Left lung (tissue), 10 donors: Measurements from ENCODE around the gene GRM7. TPM values are rescaled to one million over a fixed set of nuclear protein-coding genes. Genes with fewer than 3 reads are reported as not detected.

Experiments
- ATAC-seq: fragments of 200-7000 bp; cut with Tn5 transposase; one replicate; pipeline ENCODE4 v1.9.1; 2020; ENCODE audit warnings: moderate library complexity
- DNase-seq, 4 donors: peaks; one replicate each; pipeline ENCODE4 v3.0.0-alpha.2; 2013 to 2020
- H3K27ac ChIP-seq, 2 donors: fragments of 200-600 bp; sonication (generic) in 1 of 2; one replicate each; pipeline versions ENCODE4 v1.5.0 to v1.8.0; 2020 to 2021
- H3K27me3 ChIP-seq, 2 donors: fragments of 200-600 bp; sonication (generic) in 1 of 2; one replicate each; pipeline versions ENCODE4 v1.5.0 to v1.8.0; 2020 to 2021
- H3K36me3 ChIP-seq, 2 donors: fragments of 200-600 bp; sonication (generic) in 1 of 2; one replicate each; pipeline versions ENCODE4 v1.5.0 to v1.8.0; 2020 to 2021
- H3K4me1 ChIP-seq, 2 donors: fragments of 200-600 bp; one replicate each; pipeline ENCODE4 v1.8.0; 2021
- H3K4me3 ChIP-seq, 2 donors: fragments of 200-600 bp; sonication (generic) in 1 of 2; one replicate each; pipeline versions ENCODE4 v1.5.0 to v1.8.0; 2020 to 2021; ENCODE audit warnings: mild to moderate bottlenecking in 1 of 2
- H3K9me3 ChIP-seq, 2 donors: fragments of 200-600 bp; sonication (generic) in 1 of 2; one replicate each; pipeline versions ENCODE4 v1.5.0 to v1.8.0; 2020 to 2021
- intact Hi-C, 2 donors: fragments of 100-400 bp; cut with DNase I; formaldehyde crosslinking; loops; one replicate each; pipeline versions ENCODE4 v1.11.2 to v1.14.2; 2022
- polyA plus RNA-seq, 6 donors: library from polyadenylated mRNA; unstranded; fragments of 120-200 nt; gene quantifications; one replicate each; pipeline ENCODE4 v1.2.1, GENCODE V29; 2013; ENCODE audit not compliant: insufficient read length in 6 of 6
- total RNA-seq, 2 donors: library from RNA; stranded (reverse); fragmentation: NEBNext Ultra II Directional; extraction: Animal tissue kit (Norgen Biotek cat#: 25700); gene quantifications; one replicate each; pipeline ENCODE4 v1.2.1, GENCODE V29; 2021
- TF ChIP-seq, protein P1 (sequence below), 2 donors: fragments of 200-600 bp; sonication (generic) in 1 of 2; IDR thresholded peaks; one replicate each; pipeline versions ENCODE4 v1.5.0 to v1.8.0; 2021; ENCODE audit warnings: antibody characterized with exemption in 2 of 2
- donor health status: DM: no; HTN: yes; CAD: no.
- donor health status: DM: no; HTN: no; CAD: no.

Gene GRM7
- total and polyA plus RNA-seq, 8 donors = 0.04 to 0.72 (median 0.27) TPM

DNA sequence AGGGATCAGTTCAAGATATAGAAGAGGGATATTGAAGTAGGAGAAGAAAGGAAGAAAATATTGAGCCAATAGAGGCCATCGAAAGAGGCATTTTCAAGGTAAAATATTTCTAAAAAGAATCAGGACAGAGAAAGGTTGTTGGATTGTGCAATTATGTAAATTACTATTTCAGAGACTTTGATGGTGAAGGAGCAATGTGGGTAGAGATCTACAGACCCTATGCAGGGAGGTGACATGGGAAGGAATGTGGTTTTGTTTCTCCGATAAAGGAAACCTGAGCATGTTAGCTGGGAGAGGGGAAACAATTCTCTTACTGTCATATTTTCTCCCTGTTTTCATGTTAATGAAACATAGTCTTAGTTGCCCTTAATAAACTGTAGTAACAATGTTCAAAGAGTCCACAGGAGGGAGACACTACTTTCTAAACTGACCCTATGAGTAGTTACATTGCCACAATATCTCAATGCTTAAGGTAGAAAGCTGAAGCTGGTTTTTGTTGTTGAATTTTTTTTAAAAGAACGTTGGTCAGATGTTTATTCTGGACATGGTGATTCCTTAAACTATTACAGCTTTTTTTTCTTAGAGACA lies 133.3 kb downstream of the GRM7 start:
- ATAC-seq (no peak), DNase-seq (peak in 1 of 4 donors; percentile 1)
- Histone ChIP-seq H3K4me1 (no peaks in the 10 kb centered on the region), H3K36me3 (no peaks in the 10 kb centered on the region), H3K9me3 (peaks cover 0 to 11% of the 10 kb centered on the region in 2 donors), H3K27me3 (no peaks in the 10 kb centered on the region), H3K27ac (no peak overlapping the region), H3K4me3 (no peak overlapping the region)
- intact Hi-C loops = no loop called here
- TF ChIP-seq, protein P1, sequence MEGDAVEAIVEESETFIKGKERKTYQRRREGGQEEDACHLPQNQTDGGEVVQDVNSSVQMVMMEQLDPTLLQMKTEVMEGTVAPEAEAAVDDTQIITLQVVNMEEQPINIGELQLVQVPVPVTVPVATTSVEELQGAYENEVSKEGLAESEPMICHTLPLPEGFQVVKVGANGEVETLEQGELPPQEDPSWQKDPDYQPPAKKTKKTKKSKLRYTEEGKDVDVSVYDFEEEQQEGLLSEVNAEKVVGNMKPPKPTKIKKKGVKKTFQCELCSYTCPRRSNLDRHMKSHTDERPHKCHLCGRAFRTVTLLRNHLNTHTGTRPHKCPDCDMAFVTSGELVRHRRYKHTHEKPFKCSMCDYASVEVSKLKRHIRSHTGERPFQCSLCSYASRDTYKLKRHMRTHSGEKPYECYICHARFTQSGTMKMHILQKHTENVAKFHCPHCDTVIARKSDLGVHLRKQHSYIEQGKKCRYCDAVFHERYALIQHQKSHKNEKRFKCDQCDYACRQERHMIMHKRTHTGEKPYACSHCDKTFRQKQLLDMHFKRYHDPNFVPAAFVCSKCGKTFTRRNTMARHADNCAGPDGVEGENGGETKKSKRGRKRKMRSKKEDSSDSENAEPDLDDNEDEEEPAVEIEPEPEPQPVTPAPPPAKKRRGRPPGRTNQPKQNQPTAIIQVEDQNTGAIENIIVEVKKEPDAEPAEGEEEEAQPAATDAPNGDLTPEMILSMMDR (IDR thresholded peaks at IDR 0.05) = peak in 1 of 2 donors; percentile 26

DNA sequence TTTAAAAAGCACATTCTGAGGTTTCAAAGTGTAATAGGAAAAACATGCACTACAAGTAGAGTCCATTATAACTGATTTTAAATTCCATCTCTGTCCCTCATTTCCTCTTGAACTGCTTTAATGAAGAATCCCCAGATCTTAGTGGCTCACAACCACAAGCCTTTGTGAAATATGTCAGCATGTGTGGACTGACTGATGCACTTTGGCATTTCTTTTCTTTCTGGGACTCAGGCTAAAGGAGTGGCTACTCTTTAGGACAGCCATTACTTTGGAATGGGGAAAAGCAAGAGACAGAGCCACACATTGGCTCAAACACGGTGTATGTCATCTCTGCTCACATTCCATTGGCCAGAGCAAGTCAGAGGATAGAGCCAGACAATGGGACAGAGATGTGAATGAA lies 139.6 kb downstream of the GRM7 start:
- TF ChIP-seq, protein P1 (IDR thresholded peaks at IDR 0.05) = no peak
- H3K27ac ChIP-seq = no peak overlapping the region

DNA sequence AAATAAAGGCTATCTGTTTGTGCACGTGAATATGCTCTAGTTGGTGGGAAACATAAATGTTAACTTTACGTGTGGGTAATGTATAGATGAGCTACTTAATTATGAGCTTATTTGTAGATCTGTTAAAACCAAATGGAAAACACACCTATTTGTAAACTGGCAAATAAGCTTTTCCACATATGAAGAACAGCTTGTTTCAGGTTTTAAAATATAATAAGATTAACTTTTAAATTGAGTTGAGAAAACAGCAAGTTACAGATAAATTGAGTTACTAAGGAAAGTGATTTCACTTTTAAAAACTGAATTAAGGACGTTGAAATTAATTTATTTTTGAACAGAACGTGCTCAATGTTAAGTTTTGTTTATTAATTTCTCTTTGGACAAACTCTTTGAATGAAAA lies 140.5 kb downstream of the GRM7 start:
- Histone ChIP-seq H3K36me3 (no peaks in the 10 kb centered on the region), H3K27me3 (no peaks in the 10 kb centered on the region), H3K4me3 (no peak overlapping the region), H3K4me1 (no peaks in the 10 kb centered on the region), H3K27ac (no peak overlapping the region), H3K9me3 (peaks cover 0 to 20% of the 10 kb centered on the region in 2 donors)
- intact Hi-C loops = no loop called here
- TF ChIP-seq, protein P1 (IDR thresholded peaks at IDR 0.05) = no peak
- ATAC-seq (no peak), DNase-seq (no peak)

More for the DNA sequence above, 139.6 kb downstream of the GRM7 start:
- Histone ChIP-seq H3K9me3 (peaks cover 0 to 20% of the 10 kb centered on the region in 2 donors), H3K36me3 (no peaks in the 10 kb centered on the region), H3K27me3 (no peaks in the 10 kb centered on the region), H3K4me1 (no peaks in the 10 kb centered on the region), H3K4me3 (no peak overlapping the region)
- no peak for DNase-seq
- no peak for ATAC-seq
- intact Hi-C loops = no loop called here

DNA sequence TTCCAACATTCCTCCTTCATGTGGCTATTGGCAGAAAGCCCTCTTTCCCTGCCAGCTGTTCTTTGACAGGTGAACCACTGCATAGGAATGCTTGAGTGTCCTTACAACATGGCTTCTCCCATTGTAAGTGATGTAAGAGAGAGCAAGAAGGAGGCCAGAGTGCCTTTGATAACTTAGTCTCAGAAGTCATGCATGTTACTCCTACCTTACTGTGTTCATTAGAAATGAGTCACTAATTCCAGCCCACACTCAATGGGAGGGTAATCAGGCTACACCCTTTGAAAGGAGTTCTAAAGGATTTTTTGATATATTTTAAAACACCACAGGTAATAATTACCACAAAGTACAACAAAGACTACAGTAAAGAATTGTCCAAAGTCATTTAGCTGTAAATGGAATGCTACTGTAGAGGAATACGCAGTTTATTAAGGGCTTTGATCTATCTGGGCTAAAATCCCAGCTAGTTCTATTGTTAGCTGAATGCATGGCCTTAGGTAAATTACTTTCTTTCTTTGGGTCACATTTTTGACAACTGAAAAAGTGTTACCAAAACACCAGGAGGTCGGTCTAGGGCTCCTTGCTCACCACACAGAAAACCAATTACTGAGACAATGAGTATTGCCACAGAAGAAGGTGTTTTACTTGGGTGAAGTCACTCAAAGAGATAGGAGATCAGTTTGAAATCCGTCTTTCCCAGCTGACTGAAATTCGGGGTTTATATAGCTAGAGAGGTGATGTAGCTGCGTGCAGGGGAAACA lies 154.9 kb downstream of the GRM7 start:
- DNase-seq (no peak), ATAC-seq (peak; percentile 90)
- intact Hi-C loops = no loop called here
- Histone ChIP-seq H3K9me3 (peaks cover 0 to 8% of the 10 kb centered on the region in 2 donors), H3K4me3 (no peak overlapping the region), H3K27ac (no peak overlapping the region), H3K36me3 (no peaks in the 10 kb centered on the region), H3K4me1 (no peaks in the 10 kb centered on the region), H3K27me3 (no peaks in the 10 kb centered on the region)
- TF ChIP-seq, protein P1 (IDR thresholded peaks at IDR 0.05) = no peak

DNA sequence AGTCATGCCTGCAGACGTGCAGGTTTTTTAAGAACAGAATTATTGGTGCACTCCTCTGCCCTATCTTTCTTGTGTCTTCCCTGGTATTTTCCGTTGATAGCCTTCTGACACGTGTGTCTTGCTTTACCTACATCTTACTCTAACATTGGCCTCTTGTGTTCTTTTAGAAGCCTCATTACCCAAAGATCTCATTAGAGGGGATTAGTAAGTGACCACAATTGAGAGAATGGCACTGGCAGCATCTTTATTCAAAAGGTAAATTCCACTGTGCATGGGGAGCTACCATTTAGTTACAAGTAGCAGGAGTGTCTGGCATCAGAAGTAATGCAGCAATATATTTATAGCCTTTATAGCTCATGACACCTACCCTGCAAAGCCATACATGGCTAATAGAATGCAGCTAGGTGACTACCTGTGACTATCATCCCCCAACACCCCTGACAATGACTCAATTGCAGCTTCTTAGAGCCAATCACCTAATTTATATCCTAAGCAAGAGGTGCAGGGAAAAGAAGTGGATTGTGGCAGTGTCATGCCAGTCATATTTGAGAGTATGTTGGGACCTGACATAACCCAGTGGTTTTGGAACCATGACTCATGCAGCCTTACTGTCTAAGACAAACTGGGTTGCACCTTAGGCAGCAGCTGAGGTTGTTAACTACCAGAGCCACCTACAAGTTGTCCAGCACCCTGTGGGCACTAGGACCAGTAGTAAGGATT lies 164.8 kb downstream of the GRM7 start:
- no peaks in the 10 kb centered on the region for H3K36me3 ChIP-seq
- no peaks in the 10 kb centered on the region for H3K9me3 ChIP-seq
- H3K4me3 ChIP-seq = no peak overlapping the region
- H3K27me3 ChIP-seq = no peaks in the 10 kb centered on the region
- H3K4me1 ChIP-seq = no peaks in the 10 kb centered on the region
- TF ChIP-seq, protein P1 (IDR thresholded peaks at IDR 0.05) = no peak
- DNase-seq (no peak), ATAC-seq (no peak)
- intact Hi-C loops = no loop called here
- no peak overlapping the region for H3K27ac ChIP-seq
